HL-60 (cell line): ENCODE data around the gene TMEFF2.

ENCODE experiments used
- POLR2AphosphoS5 ChIP-seq: IDR thresholded peaks from 2 replicates; pipeline ENCODE4 v1.6.1; 2012; ENCODE audit warnings: low read depth
- SPI1 ChIP-seq: IDR thresholded peaks from 2 replicates; pipeline ENCODE4 v1.6.1; 2012; ENCODE audit warnings: low read depth, mild to moderate bottlenecking, borderline replicate concordance

- TF ChIP-seq POLR2AphosphoS5 (no peak), SPI1 (no peak)
These were observed 36.2 kb upstream of the TMEFF2 start for GRCh38 chr2:192230889-192231453.
